ENCODE results near the gene AKT2. TPM values are rescaled to one million over a fixed set of nuclear protein-coding genes. Genes with fewer than 3 reads are reported as not detected.

AKT2 gene
- 99.1 and 100 TPM in 2 replicates for total RNA-seq (2014; rRNA removed; shearing (Covaris generic))

GRCh38 chr19:40284501-40285352, at the start of gene AKT2:
Gene AKT2 (minus strand): TSS chr19:40285345. CDS start chr19:40265267, 20,078 bp downstream.

GRCh38 chr19:40217934-40218890, 66.9 kb downstream of the AKT2 start, which contains the start of gene TTC9B:
Gene TTC9B (minus strand): TSS chr19:40218384. CDS start chr19:40218381, 3 bp downstream.

GRCh38 chr19:40190891-40191835, 94.0 kb downstream of the AKT2 start, which contains the start of gene MAP3K10:
Gene MAP3K10 (plus strand): TSS chr19:40191426. CDS start chr19:40192032, 606 bp downstream.

Small RNAs within 50 kb of the gene (small RNA-seq; reads per million reads assigned to genes)
- gene MIR641 (not detected), gene RNU6-945P (not detected)

Other genes with a start within 250 kb of the AKT2 start
- 15.1 and 30.4 TPM in 2 replicates for gene ZNF780B, start 229.1 kb downstream of the AKT2 start, total RNA-seq (2014; rRNA removed; shearing (Covaris generic))
- gene ZNF780A, start 194.4 kb downstream of the AKT2 start, total RNA-seq (2014; rRNA removed; shearing (Covaris generic)), result 5.7 and 17.9 TPM in 2 replicates
- 15.7 and 19.6 TPM in 2 replicates for gene MAP3K10, start 93.9 kb downstream of the AKT2 start, total RNA-seq (2014; rRNA removed; shearing (Covaris generic))
- 0.27 and 0.72 TPM in 2 replicates for gene TTC9B, start 67.0 kb downstream of the AKT2 start, total RNA-seq (2014; rRNA removed; shearing (Covaris generic))
- gene CCNP, start 58.7 kb downstream of the AKT2 start, total RNA-seq (2014; rRNA removed; shearing (Covaris generic)), result not detected in 2 replicates
- gene C19orf47, start 63.1 kb upstream of the AKT2 start, total RNA-seq (2014; rRNA removed; shearing (Covaris generic)), result 15.9 and 19.0 TPM in 2 replicates
- 127 and 131 TPM in 2 replicates for gene PLD3, start 63.4 kb upstream of the AKT2 start, total RNA-seq (2014; rRNA removed; shearing (Covaris generic))
- gene HIPK4, start 104.8 kb upstream of the AKT2 start, total RNA-seq (2014; rRNA removed; shearing (Covaris generic)), result 0.19 TPM in 1 of 2 replicates, not detected in the other
- 1.2 and 1.7 TPM in 2 replicates for gene PRX, start 128.0 kb upstream of the AKT2 start, total RNA-seq (2014; rRNA removed; shearing (Covaris generic))
- 23.8 and 25.6 TPM in 2 replicates for gene SERTAD1, start 140.6 kb upstream of the AKT2 start, total RNA-seq (2014; rRNA removed; shearing (Covaris generic))
- gene SERTAD3, start 159.0 kb upstream of the AKT2 start, total RNA-seq (2014; rRNA removed; shearing (Covaris generic)), result 4.0 and 5.6 TPM in 2 replicates
- gene BLVRB, start 180.4 kb upstream of the AKT2 start, total RNA-seq (2014; rRNA removed; shearing (Covaris generic)), result 41.0 and 52.6 TPM in 2 replicates
- 0.27 and 0.75 TPM in 2 replicates for gene SPTBN4, start 181.7 kb upstream of the AKT2 start, total RNA-seq (2014; rRNA removed; shearing (Covaris generic))

All from A375 (cell line).